Epithelial cell of proximal tubule (primary cell): ENCODE results near the gene TBCC. TPM values are rescaled to one million over a fixed set of nuclear protein-coding genes. Genes with fewer than 3 reads are reported as not detected.

Source experiments
- DNase-seq: peaks from one replicate; pipeline ENCODE4 v3.0.0-alpha.2; 2011; ENCODE audit warnings: low read depth
- H3K4me3 ChIP-seq: 2 replicates; pipeline ENCODE4 v1.5.1; 2011; ENCODE audit warnings: low read depth, mild to moderate bottlenecking, low read length
- CTCF ChIP-seq: conservative IDR thresholded peaks from 2 replicates; pipeline ENCODE4 v1.5.1; 2012; ENCODE audit warnings: low read depth, mild to moderate bottlenecking, low read length
- total RNA-seq: library from RNA; depleted of rRNA; stranded (reverse); fragments of >200 nt; gene quantifications from 2 replicates; pipeline ENCODE4 v1.2.3, GENCODE V29; 2015

TBCC gene
- total RNA-seq, 1 donor from 2014 or later, result 25.4 TPM

GRCh38 chr6:42769836-42770235, 23.9 kb upstream of the TBCC start:
- H3K4me3 ChIP-seq, result no peak overlapping the region
- no peak for TF ChIP-seq CTCF

GRCh38 chr6:42769051-42769450, 23.1 kb upstream of the TBCC start:
- TF ChIP-seq CTCF, result no peak
- H3K4me3 ChIP-seq, result no peak overlapping the region
- no peak for DNase-seq

More at GRCh38 chr6:42769836-42770235, 23.9 kb upstream of the TBCC start:
- no peak for DNase-seq

- H3K4me3 ChIP-seq, result no peak overlapping the region
- no peak for DNase-seq
- TF ChIP-seq CTCF, result no peak
These were observed 20.3 kb upstream of the TBCC start for GRCh38 chr6:42766163-42766670.

- no peak for TF ChIP-seq CTCF
- H3K4me3 ChIP-seq, result no peak overlapping the region
- DNase-seq, result no peak
These were observed 19.2 kb upstream of the TBCC start for GRCh38 chr6:42764911-42765648.

GRCh38 chr6:42762950-42763349, 17.0 kb upstream of the TBCC start:
- H3K4me3 ChIP-seq, result no peak overlapping the region
- no peak for DNase-seq
- TF ChIP-seq CTCF, result no peak

- no peak for DNase-seq
These were observed 16.5 kb upstream of the TBCC start for GRCh38 chr6:42762426-42762859.

More at GRCh38 chr6:42762426-42762859, 16.5 kb upstream of the TBCC start:
- no peak overlapping the region for H3K4me3 ChIP-seq
- no peak for TF ChIP-seq CTCF
